Measurements from ENCODE around the gene TMEM51. TPM values are rescaled to one million over a fixed set of nuclear protein-coding genes. Genes with fewer than 3 reads are reported as not detected.
"Not testable (repeated sequence)": the region's sequence is repeated elsewhere in the genome, so short reads cannot be mapped to it uniquely, and the experiment has no call there.

TMEM51 gene
- total and polyA plus RNA-seq, 5 donors from 2014 or later, result not detected

DNA sequence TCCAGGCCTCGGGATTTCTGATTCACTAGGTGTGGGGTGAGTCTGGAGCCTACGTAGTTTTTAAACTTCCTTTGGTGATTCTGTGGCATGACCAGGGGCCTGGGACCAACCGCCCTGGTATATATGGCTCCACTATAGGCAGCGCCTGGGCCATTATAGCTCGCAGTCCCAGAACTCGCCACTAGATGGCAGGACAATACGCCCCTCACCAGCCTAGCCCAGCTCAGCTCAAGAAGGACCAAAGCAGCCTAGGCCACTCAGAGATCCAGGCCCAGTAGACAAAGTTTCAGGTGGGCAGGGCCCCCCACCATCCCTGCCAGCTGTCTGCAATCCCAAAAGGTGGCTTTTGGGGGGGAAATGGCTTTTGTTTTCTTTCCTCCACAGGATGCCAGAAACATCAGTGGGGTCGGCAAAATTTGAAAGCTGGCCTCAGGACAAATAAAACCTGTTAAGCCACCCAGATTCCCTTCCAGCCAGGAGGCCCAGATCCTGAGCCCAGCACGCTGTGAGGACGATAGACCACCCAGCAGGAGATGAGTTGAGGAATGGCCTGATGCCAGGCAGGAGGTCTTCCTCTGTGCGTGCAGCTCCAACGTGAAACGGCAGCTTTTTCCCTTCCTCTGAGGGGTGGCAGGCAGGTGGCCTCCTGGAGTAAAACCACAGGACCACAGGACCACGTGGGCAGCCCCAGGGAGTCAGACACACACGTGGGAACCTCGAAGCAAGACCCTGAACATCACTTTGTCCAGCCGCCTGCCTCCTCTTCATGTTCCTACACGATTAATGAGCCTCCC lies 24.8 kb upstream of the TMEM51 start:
- no peaks in the 10 kb centered on the region for H3K4me1 Mint-ChIP-seq
- H3K27ac ChIP-seq (ENCODE audit: insufficient read depth, low read length, poor library complexity, severe bottlenecking), result no peak overlapping the region
- no peaks in the 10 kb centered on the region for H3K4me1 ChIP-seq (ENCODE audit: control insufficient read depth, insufficient read depth, low read length, poor library complexity, severe bottlenecking)
- peaks cover 14% of the 10 kb centered on the region for H3K27me3 Mint-ChIP-seq
- H3K36me3 ChIP-seq (ENCODE audit: control insufficient read depth, insufficient read depth, low read length), result no peaks in the 10 kb centered on the region
- no peaks in the 10 kb centered on the region for H3K9me3 ChIP-seq (ENCODE audit: control insufficient read depth in 2 of 2, low read length in 2 of 2)
- H3K4me3 ChIP-seq (ENCODE audit: low read depth, low read length), result no peak overlapping the region
- peak; percentile 80 for ATAC-seq (ENCODE audit: low read depth in 2 of 2)
- no peak overlapping the region for H3K27ac Mint-ChIP-seq
- H3K9me3 Mint-ChIP-seq, result no peaks in the 10 kb centered on the region
- H3K36me3 Mint-ChIP-seq, result no peaks in the 10 kb centered on the region
- H3K27me3 ChIP-seq (ENCODE audit: control insufficient read depth, insufficient read depth, low read length), result peaks cover 3% of the 10 kb centered on the region
- peak; percentile 25 to 55 (median 40) for DNase-seq
- no peak overlapping the region for H3K4me3 Mint-ChIP-seq

DNA sequence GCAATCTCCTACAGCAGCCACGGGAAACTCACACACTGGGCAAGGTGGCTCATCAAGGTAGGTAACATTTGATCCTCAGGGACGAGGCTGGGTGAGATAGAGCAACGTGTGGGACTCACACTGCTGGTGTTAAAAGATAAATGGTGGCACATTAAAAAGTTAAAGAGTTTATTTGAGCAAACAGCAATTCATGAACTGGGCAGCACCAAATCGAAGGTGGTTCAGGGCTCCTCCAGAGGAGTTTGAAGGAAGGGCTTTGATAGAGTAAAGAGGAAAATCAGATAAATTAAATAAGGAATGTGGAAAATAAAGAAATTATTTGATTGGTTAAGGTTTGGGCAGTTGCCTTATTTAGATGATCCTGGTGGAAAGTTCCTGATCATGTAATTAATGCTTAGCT lies 23.6 kb upstream of the TMEM51 start:
- no peaks in the 10 kb centered on the region for H3K36me3 Mint-ChIP-seq
- no peaks in the 10 kb centered on the region for H3K4me1 Mint-ChIP-seq
- H3K4me3 Mint-ChIP-seq, result no peak overlapping the region
- ATAC-seq (ENCODE audit: low read depth in 2 of 2), result no peak
- H3K27ac ChIP-seq (ENCODE audit: insufficient read depth, low read length, poor library complexity, severe bottlenecking), result no peak overlapping the region
- no peaks in the 10 kb centered on the region for H3K4me1 ChIP-seq (ENCODE audit: control insufficient read depth, insufficient read depth, low read length, poor library complexity, severe bottlenecking)
- no peak for DNase-seq
- H3K9me3 Mint-ChIP-seq, result peaks cover 0 to 2% (median 0%) of the 10 kb centered on the region in 7 donors
- no peaks in the 10 kb centered on the region for H3K9me3 ChIP-seq (ENCODE audit: control insufficient read depth in 2 of 2, low read length in 2 of 2)
- H3K27me3 Mint-ChIP-seq, result peaks cover 21% of the 10 kb centered on the region
- no peak overlapping the region for H3K27ac Mint-ChIP-seq
- H3K36me3 ChIP-seq (ENCODE audit: control insufficient read depth, insufficient read depth, low read length), result no peaks in the 10 kb centered on the region
- peaks cover 6% of the 10 kb centered on the region for H3K27me3 ChIP-seq (ENCODE audit: control insufficient read depth, insufficient read depth, low read length)
- no peak overlapping the region for H3K4me3 ChIP-seq (ENCODE audit: low read depth, low read length)

DNA sequence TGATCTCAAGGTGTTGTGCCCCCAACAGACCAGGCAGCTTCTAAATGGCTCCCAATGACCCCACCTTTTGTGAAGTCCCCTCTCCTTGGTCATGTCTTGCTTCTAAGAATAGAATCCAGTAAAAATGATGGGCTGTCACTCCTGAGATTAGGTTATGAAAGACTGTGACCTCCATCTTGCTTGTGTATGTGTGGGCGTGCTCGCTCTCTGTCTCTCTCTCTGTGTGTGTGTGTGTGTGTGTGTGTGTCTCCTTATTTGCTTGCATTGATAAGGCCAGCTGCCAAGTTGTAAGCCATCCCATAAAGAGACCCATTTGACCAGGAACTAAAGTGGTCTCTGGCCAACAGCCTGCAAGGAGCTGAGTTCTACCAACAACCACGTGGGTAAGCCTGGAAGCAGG lies 22.9 kb upstream of the TMEM51 start:
- H3K9me3 Mint-ChIP-seq, result peaks cover 0 to 2% (median 0%) of the 10 kb centered on the region in 7 donors
- Histone ChIP-seq H3K4me1 (ENCODE audit: control insufficient read depth, insufficient read depth, low read length, poor library complexity, severe bottlenecking) (no peaks in the 10 kb centered on the region), H3K9me3 (ENCODE audit: control insufficient read depth in 2 of 2, low read length in 2 of 2) (no peaks in the 10 kb centered on the region), H3K4me3 (ENCODE audit: low read depth, low read length) (no peak overlapping the region), H3K27me3 (ENCODE audit: control insufficient read depth, insufficient read depth, low read length) (peaks cover 6% of the 10 kb centered on the region), H3K27ac (ENCODE audit: insufficient read depth, low read length, poor library complexity, severe bottlenecking) (no peak overlapping the region), H3K36me3 (ENCODE audit: control insufficient read depth, insufficient read depth, low read length) (no peaks in the 10 kb centered on the region)
- no peak for DNase-seq
- no peaks in the 10 kb centered on the region for H3K4me1 Mint-ChIP-seq
- peaks cover 26% of the 10 kb centered on the region for H3K27me3 Mint-ChIP-seq
- no peaks in the 10 kb centered on the region for H3K36me3 Mint-ChIP-seq
- no peak overlapping the region for H3K4me3 Mint-ChIP-seq
- ATAC-seq (ENCODE audit: low read depth in 2 of 2), result no peak
- no peak overlapping the region for H3K27ac Mint-ChIP-seq

DNA sequence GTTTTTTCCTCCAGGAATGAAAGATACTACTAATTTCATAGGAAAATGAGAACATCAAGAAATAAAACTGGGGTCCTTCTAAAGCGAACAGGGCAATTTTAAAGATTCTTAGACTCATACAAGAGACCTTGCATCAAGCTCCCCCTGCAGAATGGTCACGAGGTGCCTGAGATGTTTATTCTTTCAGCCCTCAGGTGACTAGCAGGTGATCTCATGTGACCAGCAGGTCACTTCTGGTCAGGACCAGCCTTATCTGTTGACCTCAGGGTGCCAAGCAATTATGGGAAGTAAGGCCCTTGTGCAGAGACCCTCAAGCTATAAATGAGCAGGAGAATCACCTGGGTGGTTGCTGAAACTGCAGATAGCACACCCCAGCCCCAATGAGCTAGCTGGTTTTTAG lies 20.6 kb upstream of the TMEM51 start:
- no peaks in the 10 kb centered on the region for H3K4me1 ChIP-seq (ENCODE audit: control insufficient read depth, insufficient read depth, low read length, poor library complexity, severe bottlenecking)
- DNase-seq (no peak), ATAC-seq (ENCODE audit: low read depth in 2 of 2) (no peak)
- Mint-ChIP-seq H3K36me3 (no peaks in the 10 kb centered on the region), H3K4me1 (no peaks in the 10 kb centered on the region), H3K27ac (no peak overlapping the region), H3K9me3 (peaks cover 0 to 2% (median 0%) of the 10 kb centered on the region in 7 donors), H3K4me3 (no peak overlapping the region), H3K27me3 (peaks cover 32% of the 10 kb centered on the region)
- H3K9me3 ChIP-seq (ENCODE audit: control insufficient read depth in 2 of 2, low read length in 2 of 2), result no peaks in the 10 kb centered on the region
- peaks cover 10% of the 10 kb centered on the region for H3K27me3 ChIP-seq (ENCODE audit: control insufficient read depth, insufficient read depth, low read length)
- H3K36me3 ChIP-seq (ENCODE audit: control insufficient read depth, insufficient read depth, low read length), result no peaks in the 10 kb centered on the region
- H3K27ac ChIP-seq (ENCODE audit: insufficient read depth, low read length, poor library complexity, severe bottlenecking), result no peak overlapping the region
- no peak overlapping the region for H3K4me3 ChIP-seq (ENCODE audit: low read depth, low read length)

DNA sequence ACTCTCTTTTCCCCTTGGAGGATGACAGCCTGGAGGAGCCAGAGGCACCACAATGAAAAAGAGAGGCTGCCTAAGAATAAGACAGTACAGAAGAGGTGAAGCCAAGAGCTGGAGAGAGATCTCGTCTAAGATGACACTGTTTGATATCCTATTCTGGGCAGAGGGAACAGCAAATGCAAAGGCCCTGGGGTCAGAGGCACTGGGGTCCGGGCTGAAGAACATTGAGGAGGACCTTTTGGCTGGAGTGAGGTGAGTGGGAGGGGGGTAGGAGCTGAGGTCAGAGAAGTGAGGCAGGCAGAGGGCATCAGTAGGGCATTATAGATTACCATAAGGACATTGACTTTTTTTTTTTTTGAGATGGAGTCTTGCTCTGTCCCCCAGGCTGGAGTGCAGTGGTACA lies 19.3 kb upstream of the TMEM51 start:
- peaks cover 37% of the 10 kb centered on the region for H3K27me3 Mint-ChIP-seq
- Histone ChIP-seq H3K27me3 (ENCODE audit: control insufficient read depth, insufficient read depth, low read length) (peaks cover 10% of the 10 kb centered on the region), H3K4me3 (ENCODE audit: low read depth, low read length) (no peak overlapping the region), H3K4me1 (ENCODE audit: control insufficient read depth, insufficient read depth, low read length, poor library complexity, severe bottlenecking) (no peaks in the 10 kb centered on the region), H3K27ac (ENCODE audit: insufficient read depth, low read length, poor library complexity, severe bottlenecking) (no peak overlapping the region), H3K36me3 (ENCODE audit: control insufficient read depth, insufficient read depth, low read length) (no peaks in the 10 kb centered on the region), H3K9me3 (ENCODE audit: control insufficient read depth in 2 of 2, low read length in 2 of 2) (no peaks in the 10 kb centered on the region)
- DNase-seq (no peak), ATAC-seq (ENCODE audit: low read depth in 2 of 2) (no peak)
- H3K9me3 Mint-ChIP-seq, result peaks cover 0 to 2% (median 0%) of the 10 kb centered on the region in 7 donors
- no peaks in the 10 kb centered on the region for H3K36me3 Mint-ChIP-seq
- no peaks in the 10 kb centered on the region for H3K4me1 Mint-ChIP-seq
- no peak overlapping the region for H3K27ac Mint-ChIP-seq
- H3K4me3 Mint-ChIP-seq, result no peak overlapping the region

DNA sequence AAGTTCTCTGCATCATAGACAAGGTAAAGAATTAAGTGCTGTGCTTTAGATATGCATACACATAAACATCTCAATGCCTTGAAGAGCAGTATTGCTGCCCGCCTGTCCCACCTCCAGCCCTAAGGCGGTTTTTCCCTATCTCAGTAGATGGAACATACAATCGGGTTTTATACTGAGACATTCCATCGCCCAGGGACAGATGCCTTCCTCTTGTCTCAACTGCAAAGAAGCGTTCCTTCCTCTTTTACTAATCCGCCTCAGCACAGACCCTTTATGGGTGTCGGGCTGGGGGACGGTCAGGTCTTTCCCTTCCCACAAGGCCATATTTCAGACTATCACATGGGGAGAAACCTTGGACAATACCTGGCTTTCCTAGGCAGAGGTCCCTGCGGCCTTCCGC lies 17.9 kb upstream of the TMEM51 start:
- H3K27me3 ChIP-seq (ENCODE audit: control insufficient read depth, insufficient read depth, low read length); H3K9me3 Mint-ChIP-seq; ATAC-seq (ENCODE audit: low read depth in 2 of 2); H3K36me3 Mint-ChIP-seq; DNase-seq; H3K4me3 ChIP-seq (ENCODE audit: low read depth, low read length); H3K36me3 ChIP-seq (ENCODE audit: control insufficient read depth, insufficient read depth, low read length); H3K4me1 ChIP-seq (ENCODE audit: control insufficient read depth, insufficient read depth, low read length, poor library complexity, severe bottlenecking); H3K9me3 ChIP-seq (ENCODE audit: control insufficient read depth in 2 of 2, low read length in 2 of 2); H3K4me3 Mint-ChIP-seq; H3K27ac Mint-ChIP-seq; H3K4me1 Mint-ChIP-seq; H3K27ac ChIP-seq (ENCODE audit: insufficient read depth, low read length, poor library complexity, severe bottlenecking): not testable (repeated sequence)
- H3K27me3 Mint-ChIP-seq, result peaks cover 37% of the 10 kb centered on the region

DNA sequence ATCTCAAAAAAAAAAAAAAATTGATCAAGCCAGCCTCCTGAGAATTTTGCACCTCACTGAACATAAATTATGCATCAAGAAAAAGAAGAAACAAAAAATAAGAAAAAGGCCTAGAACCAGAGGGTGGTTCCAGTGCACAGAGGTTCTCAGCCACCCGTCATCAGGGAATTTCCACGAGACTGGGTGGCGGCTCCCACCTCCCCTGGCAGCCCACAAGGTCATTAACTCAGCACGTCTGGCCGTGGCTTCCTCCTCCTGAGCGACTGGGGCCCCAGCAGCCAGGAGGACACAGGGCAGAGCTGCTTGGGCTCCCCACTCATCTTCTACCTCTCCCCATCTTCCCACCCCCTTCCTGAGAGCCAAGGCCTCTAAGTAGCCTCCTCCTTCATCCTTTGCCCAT lies 15.7 kb upstream of the TMEM51 start:
- Mint-ChIP-seq H3K4me3 (no peak overlapping the region), H3K27me3 (peaks cover 37% of the 10 kb centered on the region), H3K9me3 (peaks cover 0 to 2% (median 0%) of the 10 kb centered on the region in 7 donors), H3K36me3 (no peaks in the 10 kb centered on the region), H3K27ac (no peak overlapping the region), H3K4me1 (no peaks in the 10 kb centered on the region)
- DNase-seq (no peak), ATAC-seq (ENCODE audit: low read depth in 2 of 2) (no peak)
- Histone ChIP-seq H3K4me3 (ENCODE audit: low read depth, low read length) (no peak overlapping the region), H3K9me3 (ENCODE audit: control insufficient read depth in 2 of 2, low read length in 2 of 2) (no peaks in the 10 kb centered on the region), H3K27me3 (ENCODE audit: control insufficient read depth, insufficient read depth, low read length) (peaks cover 8% of the 10 kb centered on the region), H3K4me1 (ENCODE audit: control insufficient read depth, insufficient read depth, low read length, poor library complexity, severe bottlenecking) (no peaks in the 10 kb centered on the region), H3K36me3 (ENCODE audit: control insufficient read depth, insufficient read depth, low read length) (no peaks in the 10 kb centered on the region), H3K27ac (ENCODE audit: insufficient read depth, low read length, poor library complexity, severe bottlenecking) (no peak overlapping the region)

DNA sequence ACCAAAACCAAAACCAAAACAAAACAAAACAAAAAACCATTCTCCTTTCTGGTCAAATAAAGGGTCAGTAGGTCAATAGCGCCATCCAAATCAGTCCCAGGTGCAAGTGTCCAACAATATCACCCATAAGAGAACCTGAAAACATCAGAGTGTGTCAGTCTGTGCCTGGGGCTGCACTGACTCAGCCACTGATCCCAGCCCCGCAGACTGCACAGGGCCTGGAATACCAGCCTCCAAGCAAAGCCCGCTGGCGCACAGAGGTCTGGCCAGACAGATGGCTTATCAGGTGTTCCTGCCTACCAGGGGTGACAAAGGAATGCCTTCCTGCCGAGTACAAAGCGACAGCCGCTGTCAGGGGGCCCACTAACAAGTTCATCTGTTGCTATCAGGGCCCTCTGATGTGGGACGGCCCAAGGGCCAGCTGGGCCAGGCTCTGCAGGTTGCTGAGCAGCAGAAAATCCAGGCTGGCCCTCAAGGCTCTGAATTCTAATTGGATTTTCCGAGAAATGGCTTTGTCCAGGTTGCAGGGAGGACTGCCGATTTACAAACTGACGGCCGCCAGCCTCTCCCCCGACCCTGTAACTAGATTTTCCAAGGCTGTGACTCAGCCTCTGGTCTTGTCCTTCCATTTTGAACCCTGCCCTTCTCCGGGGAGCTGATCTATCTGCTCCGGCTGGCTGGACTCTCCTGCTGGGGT lies 13.7 kb upstream of the TMEM51 start:
- ATAC-seq (ENCODE audit: low read depth in 2 of 2), result no peak
- DNase-seq, result no peak
- Histone ChIP-seq H3K36me3 (ENCODE audit: control insufficient read depth, insufficient read depth, low read length) (no peaks in the 10 kb centered on the region), H3K27me3 (ENCODE audit: control insufficient read depth, insufficient read depth, low read length) (peaks cover 4% of the 10 kb centered on the region), H3K4me3 (ENCODE audit: low read depth, low read length) (no peak overlapping the region), H3K4me1 (ENCODE audit: control insufficient read depth, insufficient read depth, low read length, poor library complexity, severe bottlenecking) (no peaks in the 10 kb centered on the region), H3K9me3 (ENCODE audit: control insufficient read depth in 2 of 2, low read length in 2 of 2) (no peaks in the 10 kb centered on the region), H3K27ac (ENCODE audit: insufficient read depth, low read length, poor library complexity, severe bottlenecking) (no peak overlapping the region)
- Mint-ChIP-seq H3K4me3 (no peak overlapping the region), H3K9me3 (no peaks in the 10 kb centered on the region), H3K27me3 (peaks cover 29% of the 10 kb centered on the region), H3K27ac (no peak overlapping the region), H3K36me3 (no peaks in the 10 kb centered on the region), H3K4me1 (no peaks in the 10 kb centered on the region)

Data from CD4-positive, CD25-positive, alpha-beta regulatory T cell (primary cell).